HG03558 (cell line): Measurements from ENCODE around the gene SORCS3.

ENCODE experiments used
- ATAC-seq: cut with Tn5 transposase; IDR thresholded peaks from one replicate; pipeline ENCODE4 v1.9.1; 2021; ENCODE audit warnings: moderate number of reproducible peaks; ENCODE audit not compliant: unreplicated experiment; ENCODE audit errors: extremely low read depth

SORCS3 gene

GRCh38 chr10:104641187-104641936, at the start of gene SORCS3:
Gene SORCS3, plus strand, starts transcription at chr10:104641290.
- no peak for ATAC-seq

- ATAC-seq = no peak
Observed at GRCh38 chr10:104591441-104591840, 49.6 kb upstream of the SORCS3 start.

- ATAC-seq = no peak
Observed at GRCh38 chr10:104601166-104601565, 39.9 kb upstream of the SORCS3 start.

GRCh38 chr10:104608091-104608828, 32.8 kb upstream of the SORCS3 start:
- no peak for ATAC-seq

- ATAC-seq = no peak
Observed at GRCh38 chr10:104612571-104613205, 28.4 kb upstream of the SORCS3 start.

- no peak for ATAC-seq
Observed at GRCh38 chr10:104613406-104613805, 27.7 kb upstream of the SORCS3 start.

- ATAC-seq = no peak
Observed at GRCh38 chr10:104614245-104614831, 26.8 kb upstream of the SORCS3 start.

- no peak for ATAC-seq
Observed at GRCh38 chr10:104615136-104615535, 26.0 kb upstream of the SORCS3 start.

GRCh38 chr10:104617831-104618230, 23.3 kb upstream of the SORCS3 start:
- ATAC-seq = no peak

GRCh38 chr10:104622175-104622574, 18.9 kb upstream of the SORCS3 start:
- no peak for ATAC-seq

GRCh38 chr10:104622598-104623209, 18.4 kb upstream of the SORCS3 start:
- ATAC-seq = no peak

- ATAC-seq = no peak
Observed at GRCh38 chr10:104630731-104631130, 10.4 kb upstream of the SORCS3 start.

- ATAC-seq = no peak
Observed at GRCh38 chr10:104631946-104632345, 9.1 kb upstream of the SORCS3 start.

- no peak for ATAC-seq
Observed at GRCh38 chr10:104638861-104639589, 2.1 kb upstream of the SORCS3 start.

GRCh38 chr10:104639590-104640338, 1.3 kb upstream of the SORCS3 start:
- no peak for ATAC-seq

GRCh38 chr10:104640339-104641186, 527 bp upstream of the SORCS3 start:
- no peak for ATAC-seq

GRCh38 chr10:104641937-104642657, 1.0 kb downstream of the SORCS3 start:
- no peak for ATAC-seq
